ENCODE measurements around the gene CNTN2.

The CNTN2 gene

DNA sequence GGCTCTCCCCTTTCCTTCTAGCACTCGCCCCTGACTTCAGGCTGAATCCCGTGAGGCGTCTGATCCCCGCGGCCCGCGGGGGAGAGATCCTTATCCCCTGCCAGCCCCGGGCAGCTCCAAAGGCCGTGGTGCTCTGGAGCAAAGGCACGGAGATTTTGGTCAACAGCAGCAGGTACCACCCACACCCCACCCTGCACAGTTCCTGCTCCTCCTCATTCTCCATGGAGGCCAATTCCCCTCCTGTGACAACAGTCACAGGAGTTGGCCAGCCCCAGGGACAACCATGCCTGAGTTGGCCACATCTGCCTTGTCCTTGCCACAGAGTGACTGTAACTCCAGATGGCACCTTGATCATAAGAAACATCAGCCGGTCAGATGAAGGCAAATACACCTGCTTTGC, 21.3 kb downstream of the CNTN2 start:
- ATAC-seq (ENCODE audit: insufficient read depth, low read depth): no peak
- Histone ChIP-seq H2AFZ (ENCODE audit: low read depth, low read length) (no peak overlapping the region), H3K4me2 (ENCODE audit: insufficient read depth, low read length) (no peak overlapping the region), H3K9me3 (ENCODE audit: insufficient read depth, low read length, severe bottlenecking) (no peaks in the 10 kb centered on the region), H3K79me2 (ENCODE audit: insufficient read depth, low read length) (no peaks in the 10 kb centered on the region), H3K4me1 (ENCODE audit: insufficient read depth, low read length) (peaks cover 4% of the 10 kb centered on the region), H3K36me3 (ENCODE audit: insufficient read depth, low read length) (no peaks in the 10 kb centered on the region), H3K27me3 (ENCODE audit: insufficient read depth, low read length, poor library complexity) (no peaks in the 10 kb centered on the region), H4K20me1 (ENCODE audit: insufficient read depth, low read length) (no peaks in the 10 kb centered on the region), H3K9ac (ENCODE audit: low read depth, low read length) (no peak overlapping the region), H3K4me3 (ENCODE audit: low read depth in 1 of 2, low read length in 2 of 2) (no peak overlapping the region), H3K27ac (ENCODE audit: low read length) (no peak overlapping the region)
- DNase-seq: no peak
- no peak for TF ChIP-seq EZH2 (IDR thresholded peaks at IDR 0.05; ENCODE audit: borderline replicate concordance, low read depth, low read length, severe bottlenecking)
- TF ChIP-seq, protein P1, sequence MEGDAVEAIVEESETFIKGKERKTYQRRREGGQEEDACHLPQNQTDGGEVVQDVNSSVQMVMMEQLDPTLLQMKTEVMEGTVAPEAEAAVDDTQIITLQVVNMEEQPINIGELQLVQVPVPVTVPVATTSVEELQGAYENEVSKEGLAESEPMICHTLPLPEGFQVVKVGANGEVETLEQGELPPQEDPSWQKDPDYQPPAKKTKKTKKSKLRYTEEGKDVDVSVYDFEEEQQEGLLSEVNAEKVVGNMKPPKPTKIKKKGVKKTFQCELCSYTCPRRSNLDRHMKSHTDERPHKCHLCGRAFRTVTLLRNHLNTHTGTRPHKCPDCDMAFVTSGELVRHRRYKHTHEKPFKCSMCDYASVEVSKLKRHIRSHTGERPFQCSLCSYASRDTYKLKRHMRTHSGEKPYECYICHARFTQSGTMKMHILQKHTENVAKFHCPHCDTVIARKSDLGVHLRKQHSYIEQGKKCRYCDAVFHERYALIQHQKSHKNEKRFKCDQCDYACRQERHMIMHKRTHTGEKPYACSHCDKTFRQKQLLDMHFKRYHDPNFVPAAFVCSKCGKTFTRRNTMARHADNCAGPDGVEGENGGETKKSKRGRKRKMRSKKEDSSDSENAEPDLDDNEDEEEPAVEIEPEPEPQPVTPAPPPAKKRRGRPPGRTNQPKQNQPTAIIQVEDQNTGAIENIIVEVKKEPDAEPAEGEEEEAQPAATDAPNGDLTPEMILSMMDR (IDR thresholded peaks at IDR 0.05; ENCODE audit: borderline replicate concordance, extremely low read depth, low read length, poor library complexity, severe bottlenecking): no peak

DNA sequence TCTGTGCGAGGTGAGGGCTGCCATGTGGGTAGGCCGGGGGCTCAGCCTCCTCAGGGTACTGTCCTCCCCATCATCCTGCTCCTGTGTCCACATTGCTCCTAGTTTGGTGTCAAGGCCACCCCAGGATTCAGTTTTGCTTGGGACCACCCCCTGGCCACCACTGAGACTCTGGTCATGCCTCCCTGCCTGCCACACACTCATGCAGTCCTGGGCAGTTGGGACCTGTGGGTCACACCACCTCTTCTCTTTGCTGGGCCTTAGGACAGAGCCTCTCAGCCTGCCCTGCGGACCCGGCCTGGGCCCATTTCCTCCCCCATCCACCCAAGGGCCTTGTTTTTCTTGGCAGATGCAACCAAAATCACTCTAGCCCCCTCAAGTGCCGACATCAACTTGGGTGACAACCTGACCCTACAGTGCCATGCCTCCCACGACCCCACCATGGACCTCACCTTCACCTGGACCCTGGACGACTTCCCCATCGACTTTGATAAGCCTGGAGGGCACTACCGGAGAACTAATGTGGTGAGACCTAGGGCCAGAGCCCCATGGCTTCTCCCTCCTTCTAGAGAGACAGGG, 21.8 kb downstream of the CNTN2 start:
- no peak overlapping the region for H3K9ac ChIP-seq (ENCODE audit: low read depth, low read length)
- no peak overlapping the region for H3K4me3 ChIP-seq (ENCODE audit: low read depth in 1 of 2, low read length in 2 of 2)
- H3K27ac ChIP-seq (ENCODE audit: low read length): no peak overlapping the region
- H2AFZ ChIP-seq (ENCODE audit: low read depth, low read length): no peak overlapping the region
- no peak for ATAC-seq (ENCODE audit: insufficient read depth, low read depth)
- no peaks in the 10 kb centered on the region for H3K27me3 ChIP-seq (ENCODE audit: insufficient read depth, low read length, poor library complexity)
- TF ChIP-seq, protein P1 (IDR thresholded peaks at IDR 0.05; ENCODE audit: borderline replicate concordance, extremely low read depth, low read length, poor library complexity, severe bottlenecking): no peak
- TF ChIP-seq EZH2 (IDR thresholded peaks at IDR 0.05; ENCODE audit: borderline replicate concordance, low read depth, low read length, severe bottlenecking): no peak
- H3K4me2 ChIP-seq (ENCODE audit: insufficient read depth, low read length): no peak overlapping the region
- no peaks in the 10 kb centered on the region for H3K36me3 ChIP-seq (ENCODE audit: insufficient read depth, low read length)
- H3K4me1 ChIP-seq (ENCODE audit: insufficient read depth, low read length): peaks cover 4% of the 10 kb centered on the region
- H4K20me1 ChIP-seq (ENCODE audit: insufficient read depth, low read length): no peaks in the 10 kb centered on the region
- H3K79me2 ChIP-seq (ENCODE audit: insufficient read depth, low read length): no peaks in the 10 kb centered on the region
- DNase-seq: no peak
- no peaks in the 10 kb centered on the region for H3K9me3 ChIP-seq (ENCODE audit: insufficient read depth, low read length, severe bottlenecking)

DNA sequence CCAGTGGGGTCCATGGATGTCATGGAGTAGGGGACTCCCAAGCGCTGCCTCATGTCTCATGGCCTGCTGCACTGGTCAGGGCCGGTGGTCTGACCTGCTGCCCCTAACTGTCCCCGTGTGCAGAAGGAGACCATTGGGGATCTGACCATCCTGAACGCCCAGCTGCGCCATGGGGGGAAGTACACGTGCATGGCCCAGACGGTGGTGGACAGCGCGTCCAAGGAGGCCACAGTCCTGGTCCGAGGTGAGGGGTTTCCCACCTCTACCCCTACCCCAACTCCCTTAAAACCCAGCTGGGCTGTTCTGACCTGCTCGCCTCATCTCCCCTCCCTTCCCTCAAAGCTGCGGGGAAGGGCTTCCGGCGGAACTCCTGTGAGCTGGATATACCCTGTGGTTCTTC, 22.7 kb downstream of the CNTN2 start:
- no peak overlapping the region for H3K27ac ChIP-seq (ENCODE audit: low read length)
- no peak overlapping the region for H3K4me2 ChIP-seq (ENCODE audit: insufficient read depth, low read length)
- no peak for ATAC-seq (ENCODE audit: insufficient read depth, low read depth)
- peaks cover 4% of the 10 kb centered on the region for H3K4me1 ChIP-seq (ENCODE audit: insufficient read depth, low read length)
- no peak for DNase-seq
- no peaks in the 10 kb centered on the region for H3K36me3 ChIP-seq (ENCODE audit: insufficient read depth, low read length)
- H3K4me3 ChIP-seq (ENCODE audit: low read depth in 1 of 2, low read length in 2 of 2): no peak overlapping the region
- H3K9ac ChIP-seq (ENCODE audit: low read depth, low read length): no peak overlapping the region
- no peak for TF ChIP-seq EZH2 (IDR thresholded peaks at IDR 0.05; ENCODE audit: borderline replicate concordance, low read depth, low read length, severe bottlenecking)
- TF ChIP-seq, protein P1 (IDR thresholded peaks at IDR 0.05; ENCODE audit: borderline replicate concordance, extremely low read depth, low read length, poor library complexity, severe bottlenecking): no peak
- no peaks in the 10 kb centered on the region for H3K79me2 ChIP-seq (ENCODE audit: insufficient read depth, low read length)
- no peaks in the 10 kb centered on the region for H3K9me3 ChIP-seq (ENCODE audit: insufficient read depth, low read length, severe bottlenecking)
- no peak overlapping the region for H2AFZ ChIP-seq (ENCODE audit: low read depth, low read length)
- no peaks in the 10 kb centered on the region for H3K27me3 ChIP-seq (ENCODE audit: insufficient read depth, low read length, poor library complexity)
- no peaks in the 10 kb centered on the region for H4K20me1 ChIP-seq (ENCODE audit: insufficient read depth, low read length)
